ENCODE measurements around the gene IFI30.

The IFI30 gene

DNA sequence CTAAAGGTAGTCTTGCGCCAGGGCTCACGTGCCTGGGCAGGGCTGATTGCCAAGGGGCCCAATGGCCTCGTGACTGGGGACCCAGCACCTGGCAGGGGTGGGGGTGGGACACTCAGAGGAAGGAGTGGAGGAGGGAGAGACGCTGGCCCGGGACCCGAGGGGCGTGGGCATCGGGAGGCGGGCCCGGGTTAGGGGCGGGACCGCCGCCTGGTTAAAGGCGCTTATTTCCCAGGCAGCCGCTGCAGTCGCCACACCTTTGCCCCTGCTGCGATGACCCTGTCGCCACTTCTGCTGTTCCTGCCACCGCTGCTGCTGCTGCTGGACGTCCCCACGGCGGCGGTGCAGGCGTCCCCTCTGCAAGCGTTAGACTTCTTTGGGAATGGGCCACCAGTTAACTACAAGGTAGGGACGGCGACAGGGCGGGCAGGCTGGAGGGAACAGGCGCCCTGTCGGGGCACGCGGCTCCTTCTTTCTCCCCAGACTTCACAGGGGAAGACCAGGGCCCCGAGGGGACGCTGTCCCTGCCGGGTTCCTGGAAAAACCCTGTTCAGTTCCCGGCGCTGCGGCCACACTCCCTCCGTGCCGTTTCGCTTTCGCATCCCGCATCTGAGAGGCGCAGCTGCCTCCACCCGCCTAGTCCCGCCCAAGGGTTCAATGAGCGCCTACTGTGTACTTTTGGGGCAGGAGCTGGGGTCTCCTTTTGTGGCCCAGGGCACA is at the start of gene IFI30:
IFI30 (plus strand) TSS at position 242 of the 717 bp plus-strand sequence; CDS start at position 271, 29 bp downstream.
- DNase-seq = peak in 17 of 56 donors; percentile 9 to 79 (median 32)

DNA sequence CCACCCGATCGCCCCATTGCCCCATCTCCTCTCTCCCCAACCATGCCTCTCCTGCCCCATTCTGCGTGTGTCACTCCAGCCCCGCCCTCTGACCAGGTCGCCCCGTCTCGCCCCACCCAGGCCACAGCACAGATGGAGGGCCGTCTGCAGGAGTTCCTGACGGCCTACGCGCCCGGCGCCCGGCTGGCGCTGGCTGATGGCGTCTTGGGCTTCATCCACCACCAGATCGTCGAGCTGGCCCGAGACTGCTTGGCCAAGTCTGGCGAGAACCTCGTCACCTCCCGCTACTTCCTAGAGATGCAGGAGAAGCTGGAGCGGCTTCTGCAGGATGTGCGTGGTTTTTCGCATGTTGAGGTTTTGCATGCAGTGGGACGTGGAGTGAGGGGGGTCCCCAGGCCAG is 49.8 kb upstream of the IFI30 start:
- DNase-seq = peak in 1 of 56 donors; percentile 11

DNA sequence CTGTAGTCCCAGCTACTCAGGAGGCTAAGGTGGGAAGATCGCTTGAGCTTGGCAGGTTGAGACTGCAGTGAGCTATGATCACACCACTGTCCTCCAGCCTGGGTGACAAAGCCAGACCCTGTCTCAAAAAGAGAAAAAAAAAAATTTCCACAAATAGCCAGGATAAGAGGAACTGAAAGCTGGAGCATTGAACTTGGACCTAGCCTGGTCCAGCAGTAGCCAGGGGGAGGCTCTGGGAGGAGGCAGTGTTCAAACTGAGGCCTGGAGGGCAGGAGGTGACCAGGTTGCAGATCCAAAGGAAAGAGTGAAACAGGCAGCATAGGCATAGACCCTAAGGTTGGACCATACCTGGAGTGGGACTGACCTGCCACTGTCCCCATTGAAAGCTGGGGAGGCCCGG is 47.5 kb upstream of the IFI30 start:
- no peak for DNase-seq

DNA sequence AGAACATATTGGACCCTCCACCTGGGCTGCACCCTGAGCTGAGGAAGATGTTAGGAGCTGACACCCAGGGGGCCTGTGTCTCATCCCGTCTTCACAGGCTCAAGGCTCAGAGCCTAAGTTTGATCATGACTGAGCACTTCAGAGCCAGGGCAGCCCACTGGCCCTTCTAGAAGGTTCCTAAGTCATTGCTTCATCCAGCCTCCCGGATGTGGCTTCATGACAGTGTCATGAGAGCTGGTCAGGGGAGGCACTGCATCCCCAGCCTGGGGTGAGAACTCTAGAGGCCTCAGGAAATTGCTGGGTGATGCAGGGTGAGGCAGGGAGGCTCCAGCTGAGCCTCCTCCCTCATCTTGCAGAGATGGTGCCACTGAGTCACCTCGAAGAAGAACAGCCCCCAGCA is 45.6 kb upstream of the IFI30 start:
- DNase-seq = no peak

DNA sequence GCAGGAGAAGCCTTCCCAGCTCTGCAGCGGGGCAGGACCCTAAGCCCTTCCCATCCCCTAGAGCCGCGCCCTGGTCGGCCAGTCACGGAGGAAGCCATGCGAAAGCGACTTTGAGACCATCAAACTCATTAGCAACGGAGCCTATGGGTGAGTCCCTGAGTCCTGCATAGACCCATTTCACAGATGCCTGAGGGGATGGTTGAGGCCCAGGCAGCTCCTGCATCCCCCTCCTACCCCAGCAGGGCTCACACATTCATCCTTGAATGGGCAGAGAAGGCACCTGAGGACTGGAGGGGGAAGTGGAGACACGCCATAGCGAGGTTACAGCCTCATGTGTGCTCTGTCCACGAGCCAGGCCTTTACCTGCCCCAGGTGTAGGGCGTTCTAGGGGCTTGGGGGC is 44.8 kb upstream of the IFI30 start:
- no peak for DNase-seq

DNA sequence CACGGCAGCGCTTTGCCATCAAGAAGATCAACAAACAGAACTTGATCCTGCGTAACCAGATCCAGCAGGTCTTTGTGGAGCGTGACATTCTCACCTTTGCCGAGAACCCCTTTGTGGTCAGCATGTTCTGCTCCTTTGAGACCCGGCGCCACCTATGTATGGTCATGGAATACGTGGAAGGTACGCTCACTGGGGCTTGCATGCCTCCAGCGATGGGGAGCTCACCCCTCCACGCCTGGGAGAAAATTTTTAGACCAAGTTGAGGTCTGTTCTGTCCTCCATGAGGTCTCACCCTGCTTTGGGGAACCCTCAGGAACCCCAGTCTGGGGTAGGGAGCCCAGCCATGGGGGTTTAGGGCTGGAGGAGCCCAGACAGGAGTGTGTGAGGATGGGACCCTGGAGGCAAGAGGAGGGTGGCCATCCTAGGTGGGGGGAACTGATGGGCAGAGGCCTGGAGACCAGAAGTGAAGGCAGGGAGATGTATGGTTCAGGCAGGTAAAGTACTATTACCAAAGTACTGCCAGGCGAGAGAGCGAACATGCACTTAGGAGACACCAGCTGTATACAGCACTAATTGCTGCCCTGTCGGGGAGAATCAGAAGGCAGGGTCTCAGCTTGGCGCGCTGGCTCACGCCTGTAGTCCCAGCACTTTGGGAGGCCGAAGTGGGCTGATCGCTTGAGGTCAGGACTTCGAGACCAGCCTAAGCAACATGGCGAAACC is 42.9 kb upstream of the IFI30 start:
- DNase-seq = no peak

DNA sequence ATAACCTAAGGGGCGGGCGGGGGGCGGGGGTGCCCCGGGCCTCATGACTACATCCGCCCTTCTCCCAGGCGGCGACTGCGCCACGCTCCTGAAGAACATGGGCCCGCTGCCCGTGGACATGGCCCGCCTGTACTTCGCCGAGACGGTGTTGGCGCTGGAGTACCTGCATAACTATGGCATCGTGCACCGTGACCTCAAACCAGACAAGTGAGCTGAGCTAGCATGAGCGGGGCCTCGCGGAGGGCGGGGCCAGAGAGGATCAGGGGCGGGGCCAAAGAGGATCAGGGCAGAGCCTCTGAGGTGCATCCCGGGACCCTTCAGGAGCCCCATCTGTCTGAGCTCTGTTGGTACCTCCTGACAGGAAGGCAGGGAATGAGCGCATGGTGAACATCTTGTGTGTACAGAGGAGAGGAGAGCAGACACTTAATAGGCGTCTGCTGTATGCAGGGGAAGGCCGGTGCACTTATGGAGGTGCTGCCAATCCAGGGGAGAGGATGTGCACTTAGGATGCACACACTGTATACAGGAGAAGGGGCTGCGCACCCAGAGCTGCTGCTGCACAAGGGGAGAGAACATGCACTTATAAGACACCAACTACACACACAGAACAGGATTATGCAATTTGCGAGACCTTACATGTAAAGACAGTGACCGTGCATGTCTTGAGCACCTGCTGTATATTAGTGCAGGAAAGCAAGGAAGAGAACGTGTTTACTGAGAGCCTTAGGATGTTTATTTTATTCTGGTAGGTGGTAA is 41.6 kb upstream of the IFI30 start:
- no peak for DNase-seq

DNA sequence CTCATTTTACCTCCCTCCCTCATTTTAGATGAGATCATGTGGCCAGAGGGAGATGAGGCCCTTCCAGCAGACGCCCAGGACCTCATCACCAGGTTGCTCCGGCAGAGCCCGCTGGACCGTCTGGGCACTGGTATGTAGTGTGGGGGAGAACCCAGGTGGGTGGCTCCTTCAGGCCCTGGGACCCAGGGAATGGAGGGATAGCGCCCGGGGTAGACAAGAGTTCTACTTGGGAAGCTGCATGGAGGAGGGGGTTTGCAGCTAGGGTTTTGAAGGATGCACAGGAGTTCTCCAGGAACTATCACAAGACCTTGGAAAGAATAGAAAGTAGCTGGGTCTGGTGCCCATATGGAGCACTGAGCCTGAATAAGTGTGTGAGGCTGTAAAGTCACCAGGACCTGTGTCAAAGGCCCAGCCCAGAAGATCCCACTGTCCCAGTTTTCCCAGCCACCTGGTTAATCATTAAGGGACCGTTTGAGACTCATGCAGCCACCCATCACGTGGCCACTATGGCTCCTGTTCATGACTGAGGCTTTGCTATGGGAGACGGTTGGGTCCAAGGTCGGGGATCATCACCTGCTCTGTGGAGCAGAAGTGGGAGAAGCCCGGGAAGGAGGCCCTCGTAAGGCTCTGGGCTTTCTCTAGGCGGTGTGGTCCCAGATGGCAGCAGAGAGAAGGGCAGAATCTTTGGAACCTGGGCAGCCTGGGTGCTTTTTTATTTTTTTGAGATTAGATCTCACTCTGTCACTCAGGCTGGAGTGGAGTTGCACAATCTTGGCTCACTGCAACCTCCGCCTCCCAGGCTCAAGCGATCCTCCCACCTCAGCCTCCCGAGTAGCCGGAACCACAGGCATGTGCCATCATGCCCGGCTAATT is 37.7 kb upstream of the IFI30 start:
- no peak for DNase-seq

DNA sequence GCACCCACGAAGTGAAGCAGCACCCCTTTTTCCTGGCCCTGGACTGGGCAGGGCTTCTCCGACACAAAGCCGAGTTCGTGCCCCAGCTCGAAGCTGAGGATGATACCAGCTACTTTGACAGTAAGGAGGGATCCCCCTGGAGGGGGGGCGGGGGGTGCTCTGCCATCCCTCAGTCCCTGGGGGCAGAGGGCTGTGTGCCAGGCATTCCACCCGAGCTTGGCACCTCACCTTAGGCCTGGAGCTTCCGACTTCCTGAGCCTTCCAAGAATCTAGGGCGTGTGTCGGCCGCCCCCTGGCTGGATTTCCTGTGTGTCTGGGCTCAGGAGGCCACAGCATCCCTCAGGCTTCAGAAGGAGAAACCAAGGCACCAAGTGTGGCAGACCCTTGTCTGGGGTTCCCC is 36.4 kb upstream of the IFI30 start:
- DNase-seq = no peak

DNA sequence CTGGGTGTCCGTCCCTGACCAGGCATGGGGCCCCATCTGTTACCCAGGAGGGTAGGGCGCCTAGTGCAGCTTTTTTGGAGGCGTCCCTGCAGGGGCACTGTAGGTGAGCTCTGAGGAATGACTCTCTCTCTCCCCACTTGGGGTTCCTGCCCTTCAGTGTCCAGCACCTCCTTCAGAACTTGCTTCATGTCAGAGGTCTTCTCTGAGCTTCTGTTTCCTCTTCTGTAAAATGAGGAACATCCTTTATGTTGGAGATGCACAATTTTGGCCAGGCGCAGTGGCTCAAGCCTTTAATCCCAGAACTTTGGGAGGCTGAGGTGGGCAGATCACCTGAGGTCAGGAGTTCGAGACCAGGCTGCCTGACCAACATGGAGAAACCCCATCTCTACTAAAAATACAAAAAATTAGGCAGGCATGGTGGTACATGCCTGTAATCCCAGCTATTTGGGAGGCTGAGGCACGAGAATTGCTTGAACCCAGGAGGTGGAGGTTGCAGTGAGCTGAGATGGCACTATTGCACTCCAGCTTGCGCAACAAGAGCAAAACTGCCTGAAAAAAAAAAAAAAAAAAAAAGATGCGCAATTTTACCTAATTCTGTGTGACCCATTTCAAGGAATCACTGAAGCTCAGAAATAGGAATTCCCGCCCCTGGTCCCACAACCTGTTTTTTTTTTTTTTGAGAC is 35.8 kb upstream of the IFI30 start:
- DNase-seq = no peak

DNA sequence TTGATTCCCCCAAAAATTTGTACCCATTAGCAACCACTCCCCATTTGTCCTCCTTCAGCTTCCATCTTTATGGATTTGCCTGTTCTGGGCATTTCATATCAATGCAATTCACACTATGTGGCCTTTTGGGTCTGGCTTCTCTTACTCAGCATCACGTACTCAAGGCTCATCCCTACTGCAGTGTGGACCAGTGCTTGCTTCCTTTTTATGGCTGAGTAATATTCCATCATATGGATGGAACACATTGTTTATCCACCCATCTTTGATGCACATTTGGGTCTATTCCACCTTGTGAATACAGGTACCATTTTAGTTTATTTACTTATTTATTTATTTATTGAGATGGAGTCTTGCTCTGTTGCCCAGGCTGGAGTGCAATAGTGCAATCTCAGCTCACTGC is 33.1 kb upstream of the IFI30 start:
- no peak for DNase-seq

DNA sequence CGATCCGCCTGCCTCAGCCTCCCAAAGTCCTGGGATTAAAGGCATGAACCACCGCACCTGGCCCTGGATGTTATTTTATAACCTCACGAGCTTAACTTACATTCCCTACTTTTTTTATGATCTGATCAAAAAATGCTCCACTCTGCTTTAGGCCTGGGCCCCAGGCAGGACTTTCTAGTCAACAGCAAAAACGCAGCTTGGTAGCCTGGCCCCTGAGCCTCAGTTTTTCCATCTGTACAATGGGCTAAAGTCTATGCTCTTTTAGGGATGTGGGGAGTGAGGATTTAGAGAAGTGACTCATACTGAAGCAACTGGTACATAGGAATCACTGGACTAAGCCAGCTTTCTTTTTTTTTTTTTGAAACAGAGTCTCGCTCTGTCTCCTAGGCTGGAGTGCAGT is 32.6 kb upstream of the IFI30 start:
- no peak for DNase-seq

DNA sequence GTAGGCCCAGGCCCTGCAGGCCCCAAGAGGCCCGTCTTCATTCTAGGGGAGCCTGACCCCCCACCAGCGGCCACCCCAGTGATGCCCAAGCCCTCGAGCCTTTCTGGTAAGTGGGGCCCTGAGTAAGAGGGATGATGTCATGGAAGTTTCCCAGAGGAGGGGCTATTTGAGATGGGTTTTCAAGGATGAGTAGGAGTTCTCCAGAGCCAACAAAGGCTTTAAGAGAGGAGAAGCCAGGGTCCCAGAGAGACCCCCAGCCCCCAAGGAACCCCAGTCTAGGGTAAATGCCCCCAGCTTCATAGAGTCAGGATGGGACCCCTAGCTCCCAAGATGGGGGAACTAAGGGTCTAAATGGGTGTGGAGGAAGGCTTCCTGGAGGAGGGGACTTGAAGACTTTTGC is 29.7 kb upstream of the IFI30 start:
- no peak for DNase-seq

DNA sequence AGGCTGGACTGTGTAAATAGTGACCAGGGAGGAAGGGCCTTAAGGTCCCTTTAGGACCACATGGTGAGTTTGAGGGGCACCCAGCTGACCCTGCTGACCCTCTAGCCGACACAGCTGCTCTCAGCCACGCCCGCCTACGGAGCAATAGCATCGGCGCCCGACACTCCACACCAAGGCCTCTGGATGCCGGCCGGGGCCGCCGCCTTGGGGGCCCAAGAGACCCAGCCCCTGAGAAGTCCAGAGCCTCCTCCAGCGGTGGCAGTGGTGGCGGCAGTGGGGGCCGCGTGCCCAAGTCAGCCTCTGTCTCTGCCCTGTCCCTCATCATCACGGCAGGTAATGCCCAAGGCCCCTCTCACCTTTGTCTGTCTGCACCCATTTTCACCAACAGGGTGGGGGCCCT is 29.3 kb upstream of the IFI30 start:
- no peak for DNase-seq

DNA sequence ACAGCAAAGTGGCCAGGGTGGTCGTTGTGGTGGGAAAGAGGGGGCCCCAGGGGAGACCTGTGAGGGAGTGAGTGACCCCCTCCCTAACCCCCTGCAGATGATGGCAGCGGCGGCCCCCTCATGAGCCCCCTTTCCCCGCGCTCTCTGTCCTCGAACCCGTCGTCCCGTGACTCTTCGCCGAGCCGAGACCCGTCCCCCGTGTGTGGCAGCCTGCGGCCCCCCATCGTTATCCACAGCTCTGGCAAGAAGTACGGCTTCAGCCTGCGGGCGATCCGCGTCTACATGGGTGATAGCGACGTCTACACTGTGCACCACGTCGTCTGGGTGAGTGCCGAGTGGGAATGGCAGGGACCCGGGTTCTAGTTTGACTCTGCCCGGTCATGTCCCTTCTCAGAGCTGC is 28.7 kb upstream of the IFI30 start:
- DNase-seq = no peak

DNA sequence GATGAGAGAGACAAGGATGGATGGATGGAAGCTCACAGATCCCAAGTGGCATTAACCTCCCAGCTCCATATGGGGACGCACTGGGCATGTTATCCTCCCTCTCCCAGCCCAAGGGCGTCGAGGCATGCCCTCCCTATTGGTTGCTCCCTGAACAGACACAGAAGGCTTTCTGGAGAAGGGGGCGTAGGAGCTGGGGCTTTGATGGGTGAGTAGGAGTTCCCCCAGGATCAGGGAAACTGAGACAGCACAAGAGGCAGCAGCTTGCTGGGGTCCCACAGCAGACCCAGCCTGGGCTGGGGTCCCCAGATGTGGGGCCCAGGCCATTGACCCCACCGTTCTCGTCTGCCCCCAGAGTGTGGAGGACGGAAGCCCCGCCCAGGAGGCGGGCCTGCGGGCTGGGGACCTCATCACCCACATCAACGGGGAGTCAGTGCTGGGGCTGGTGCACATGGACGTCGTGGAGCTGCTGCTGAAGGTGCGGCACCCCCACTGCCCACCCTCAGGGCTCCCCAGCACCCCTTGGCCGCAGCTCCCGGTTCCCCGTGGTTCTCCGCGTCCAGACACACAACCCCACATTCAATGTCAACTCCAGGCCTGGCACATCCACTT is 28.1 kb upstream of the IFI30 start:
- no peak for DNase-seq

DNA sequence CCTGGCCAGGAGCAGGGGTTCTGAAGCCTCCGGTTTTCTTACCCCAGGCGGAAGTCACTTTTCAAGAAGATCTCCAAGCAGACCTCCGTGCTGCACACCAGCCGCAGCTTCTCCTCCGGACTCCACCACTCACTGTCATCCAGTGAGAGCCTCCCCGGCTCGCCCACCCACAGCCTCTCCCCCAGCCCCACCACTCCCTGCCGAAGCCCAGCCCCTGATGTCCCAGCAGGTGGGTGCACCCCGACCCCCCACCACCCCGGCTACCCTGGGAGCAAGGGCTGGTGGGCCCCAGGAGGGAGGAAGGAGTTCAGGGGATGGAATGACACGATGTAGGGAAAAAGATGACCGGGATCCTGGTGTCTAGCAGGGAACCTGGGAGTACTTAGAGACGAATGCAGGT is 26.2 kb upstream of the IFI30 start:
- no peak for DNase-seq

DNA sequence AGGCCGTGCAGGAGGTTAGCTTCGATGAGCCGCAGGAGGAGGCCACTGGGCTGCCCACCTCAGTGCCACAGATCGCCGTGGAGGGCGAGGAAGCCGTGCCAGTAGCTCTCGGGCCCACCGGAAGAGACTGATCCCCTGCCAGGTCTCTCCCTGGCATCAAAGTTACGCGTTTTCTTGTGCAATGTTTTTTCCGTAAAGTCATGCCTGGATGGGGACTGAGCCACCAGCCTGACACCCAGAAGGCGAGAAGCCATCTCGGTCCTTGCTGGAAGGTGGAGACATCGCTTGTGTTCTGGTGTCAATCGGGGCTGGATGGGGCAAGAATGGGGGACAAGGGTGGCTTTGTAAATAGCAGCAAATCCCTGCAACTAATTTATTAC is 24.0 kb upstream of the IFI30 start:
- no peak for DNase-seq

DNA sequence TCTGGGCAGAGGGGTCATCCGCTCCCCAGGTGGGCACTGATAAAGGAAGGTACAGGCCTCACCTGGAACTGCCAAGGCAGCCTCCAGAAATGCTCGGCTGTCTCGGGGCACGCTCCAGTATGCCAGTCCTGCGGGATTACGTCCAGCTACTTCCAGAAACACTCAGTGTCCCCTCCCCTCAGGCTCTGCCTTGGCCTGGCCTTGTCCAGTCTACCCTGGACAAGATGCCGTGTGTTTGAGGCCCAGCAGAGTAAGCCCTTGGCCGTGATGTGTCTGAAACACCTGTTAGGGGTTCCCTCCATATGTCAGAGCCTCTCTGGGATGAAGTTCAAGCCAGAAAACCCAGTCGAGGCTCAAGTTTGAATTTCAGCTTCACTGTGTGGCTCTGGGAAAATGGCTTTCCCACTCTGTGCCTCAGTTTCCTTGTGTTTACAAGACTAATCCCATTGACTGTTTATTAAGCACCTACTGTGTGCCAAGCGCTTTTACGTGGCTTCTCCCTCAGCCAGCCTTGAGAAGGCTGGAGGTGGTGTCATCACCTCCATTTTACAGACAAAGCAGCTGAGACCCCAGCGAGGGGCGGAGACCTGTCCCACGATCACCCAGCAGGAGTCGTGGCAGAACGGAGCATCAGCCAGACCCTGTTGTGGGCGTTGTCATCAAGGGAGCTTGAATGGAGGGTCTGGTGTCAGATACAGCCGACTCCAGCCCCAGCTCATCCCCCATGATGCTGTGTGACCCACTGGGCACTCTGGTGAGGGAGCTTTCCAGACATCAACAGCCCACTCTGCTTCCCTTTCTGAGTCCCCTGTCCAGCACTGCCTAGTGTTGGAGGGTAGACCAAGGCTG is 22.6 kb upstream of the IFI30 start:
- no peak for DNase-seq

DNA sequence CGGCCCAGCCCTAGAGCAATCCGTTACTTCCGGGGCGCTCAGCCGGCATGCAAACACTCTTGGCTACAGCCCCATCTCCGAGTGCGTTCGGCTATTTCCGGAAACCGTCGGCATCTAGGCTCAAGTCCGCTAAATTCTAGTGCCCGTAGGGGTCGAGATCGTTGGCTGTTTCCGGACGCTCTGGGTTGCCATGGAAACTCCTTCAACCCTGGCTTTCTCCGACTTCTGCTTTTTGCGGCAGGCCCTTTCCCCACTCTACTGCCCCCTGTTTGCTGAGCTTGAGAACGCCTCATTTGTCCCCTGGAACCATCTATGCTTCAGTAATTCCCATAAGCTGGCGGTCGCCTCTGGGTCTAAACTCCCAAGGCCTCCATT is 21.2 kb upstream of the IFI30 start:
- peak; percentile 74 to 97 (median 90) for DNase-seq
